Hepatocyte (in vitro differentiated cells): ENCODE data around the gene FAM162A. TPM values are rescaled to one million over a fixed set of nuclear protein-coding genes. Genes with fewer than 3 reads are reported as not detected.
A peak's percentile ranks its signal among the peaks of the same experiment; 100 is the strongest.

Source experiments
- DNase-seq: peaks from one replicate; pipeline ENCODE4 v3.0.0-alpha.2; 2016; ENCODE audit warnings: low spot score
- H2AFZ ChIP-seq: fragments of 200-600 bp; sonication (generic); 2 replicates; pipeline ENCODE4 v1.6.0; 2016; ENCODE audit warnings: antibody characterized with exemption, mild to moderate bottlenecking
- H3K27ac ChIP-seq: fragments of 200-600 bp; sonication (generic); 2 replicates; pipeline ENCODE4 v1.5.1; 2016; ENCODE audit warnings: mild to moderate bottlenecking
- H3K27me3 ChIP-seq: fragments of 200-600 bp; sonication (generic); 2 replicates; pipeline ENCODE4 v1.6.1; 2016
- H3K36me3 ChIP-seq: fragments of 200-600 bp; sonication (generic); replicated peaks from 2 replicates; pipeline ENCODE4 v1.5.1; 2016; ENCODE audit warnings: low read depth; ENCODE audit not compliant: insufficient read depth
- H3K4me1 ChIP-seq: fragments of 200-600 bp; sonication (generic); 2 replicates; pipeline ENCODE4 v1.5.1; 2016; ENCODE audit warnings: mild to moderate bottlenecking, moderate library complexity; ENCODE audit not compliant: insufficient read depth
- H3K4me2 ChIP-seq: fragments of 200-600 bp; sonication (generic); 2 replicates; pipeline ENCODE4 v1.6.0; 2016
- H3K4me3 ChIP-seq: fragments of 200-600 bp; sonication (generic); 2 replicates; pipeline ENCODE4 v1.5.1; 2016; ENCODE audit warnings: mild to moderate bottlenecking
- H3K79me2 ChIP-seq: fragments of 200-600 bp; sonication (generic); 2 replicates; pipeline ENCODE4 v1.6.0; 2017; ENCODE audit warnings: mild to moderate bottlenecking
- H3K9me2 ChIP-seq: fragments of 200-600 bp; sonication (generic); replicated peaks from 2 replicates; pipeline ENCODE4 v1.6.0; 2017; ENCODE audit warnings: mild to moderate bottlenecking; ENCODE audit not compliant: insufficient read depth
- H3K9me3 ChIP-seq: fragments of 200-600 bp; sonication (generic); 2 replicates; pipeline ENCODE4 v1.5.1; 2016; ENCODE audit warnings: low read depth, mild to moderate bottlenecking
- H4K20me1 ChIP-seq: fragments of 200-600 bp; sonication (generic); 2 replicates; pipeline ENCODE4 v1.6.0; 2016; ENCODE audit warnings: mild to moderate bottlenecking; ENCODE audit not compliant: insufficient read depth, poor library complexity, severe bottlenecking
- CTCF ChIP-seq: fragments of 200-600 bp; sonication (generic); IDR thresholded peaks from 2 replicates; pipeline ENCODE4 v1.5.1; 2016; ENCODE audit warnings: antibody characterized with exemption, mild to moderate bottlenecking; ENCODE audit not compliant: poor library complexity
- EZH2 ChIP-seq: fragments of 200-600 bp; sonication (generic); IDR thresholded peaks from 2 replicates; pipeline ENCODE4 v1.6.1; 2016; ENCODE audit warnings: antibody characterized with exemption, mild to moderate bottlenecking, borderline replicate concordance
- EZH2phosphoT487 ChIP-seq: fragments of 200-600 bp; sonication (generic); IDR thresholded peaks from one replicate; pipeline ENCODE4 v1.6.1; 2018; ENCODE audit warnings: antibody characterized with exemption, mild to moderate bottlenecking, low read depth, moderate library complexity; ENCODE audit not compliant: unreplicated experiment, severe bottlenecking
- whole genome bisulfite sequencing: methylation state at CpG from one replicate; pipeline ENCODE4 v1.1.6; 2016; ENCODE audit warnings: low lambda C conversion rate; ENCODE audit errors: missing lambda C conversion rate; 5-methylcytosine and 5-hydroxymethylcytosine counted together
- polyA plus RNA-seq: library from polyadenylated mRNA; unstranded; fragments of >200 nt; fragmentation: Nextera tagmentation; extraction: Ambion mirVana; gene quantifications from 2 replicates; pipeline ENCODE4 v1.2.1, GENCODE V29; 2016
- total RNA-seq: library from RNA; depleted of rRNA; stranded (reverse); fragments of >200 nt; gene quantifications from 2 replicates; pipeline ENCODE4 v1.2.3, GENCODE V29; 2014

The FAM162A gene
- total RNA-seq (45.6 and 50.4 TPM in 2 replicates), polyA plus RNA-seq (102 and 107 TPM in 2 replicates)

GRCh38 chr3:122383771-122384697 lies at the start of gene FAM162A:
Gene FAM162A (plus strand): TSS chr3:122384182. CDS start chr3:122384266, 84 bp downstream.
- no peaks in the 10 kb centered on the region for H3K36me3 ChIP-seq
- TF ChIP-seq EZH2 (no peak), CTCF (peak; percentile 59), EZH2phosphoT487 (no peak)
- peaks cover 73% of the 10 kb centered on the region for H3K79me2 ChIP-seq
- peaks cover 7% of the 10 kb centered on the region for H3K4me1 ChIP-seq
- peak within 1 kb of the TSS; percentile 74 for H3K4me3 ChIP-seq
- peak within 1 kb of the TSS; percentile 93 for H3K27ac ChIP-seq
- 2% methylated on average over 51 of the region's 52 CpGs for WGBS
- H2AFZ ChIP-seq, result peak within 1 kb of the TSS; percentile 97
- H3K4me2 ChIP-seq, result peak within 1 kb of the TSS; percentile 86
- H3K27me3 ChIP-seq, result no peaks in the 10 kb centered on the region
- H4K20me1 ChIP-seq, result no peaks in the 10 kb centered on the region
- peak; percentile 97 for DNase-seq
- H3K9me2 ChIP-seq, result no peaks in the 10 kb centered on the region
- no peaks in the 10 kb centered on the region for H3K9me3 ChIP-seq

DNA sequence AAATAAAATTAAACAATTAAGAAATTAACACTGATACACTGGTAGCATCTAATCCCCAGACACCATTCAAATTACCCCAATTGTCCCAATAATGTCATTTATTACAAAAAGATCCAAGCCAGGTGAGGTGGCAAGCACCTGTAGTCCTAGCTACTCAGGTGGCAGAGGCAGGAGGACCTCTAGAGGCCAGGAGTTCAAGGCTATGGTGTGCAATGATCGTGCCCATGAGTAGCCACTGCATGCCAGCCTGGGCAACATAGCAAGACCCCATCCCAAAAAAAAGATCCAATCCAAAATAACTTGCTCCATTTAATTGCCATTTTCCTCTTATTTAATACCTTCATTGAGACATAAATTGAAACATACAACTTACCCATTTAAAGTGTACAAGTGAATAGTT lies 41.2 kb upstream of the FAM162A start:
- Histone ChIP-seq H3K36me3 (no peaks in the 10 kb centered on the region), H3K9me3 (no peaks in the 10 kb centered on the region), H3K27ac (no peak overlapping the region), H4K20me1 (no peaks in the 10 kb centered on the region), H2AFZ (no peak overlapping the region), H3K4me2 (no peak overlapping the region), H3K4me1 (no peaks in the 10 kb centered on the region), H3K79me2 (no peaks in the 10 kb centered on the region), H3K9me2 (no peaks in the 10 kb centered on the region), H3K4me3 (no peak overlapping the region), H3K27me3 (no peaks in the 10 kb centered on the region)
- no peak for DNase-seq
- 83% methylated on average over 1 of the region's 1 CpG for WGBS
- TF ChIP-seq EZH2phosphoT487, result no peak
- TF ChIP-seq CTCF, result no peak
- no peak for TF ChIP-seq EZH2

DNA sequence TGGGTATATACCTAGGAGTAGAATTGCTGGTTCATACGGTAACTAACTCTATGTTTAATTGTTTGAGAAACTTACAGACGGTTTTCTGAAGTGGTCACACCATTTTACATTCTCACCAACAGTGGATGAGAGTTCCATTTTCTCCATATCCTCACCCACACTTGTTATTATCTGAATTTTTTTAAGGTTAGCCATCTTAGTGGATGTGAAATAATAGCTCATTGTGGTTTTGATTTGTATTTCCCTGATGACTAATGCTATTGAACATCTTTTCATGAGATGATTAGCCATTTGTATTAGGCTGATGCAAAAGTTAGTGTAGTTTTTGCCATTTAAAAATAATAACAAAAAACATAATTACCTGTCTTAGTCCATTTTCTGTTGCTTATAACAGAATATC lies 40.3 kb upstream of the FAM162A start:
- H3K36me3 ChIP-seq, result no peaks in the 10 kb centered on the region
- H3K9me2 ChIP-seq, result no peaks in the 10 kb centered on the region
- TF ChIP-seq EZH2phosphoT487, result no peak
- no peak for TF ChIP-seq EZH2
- TF ChIP-seq CTCF, result no peak
- no peak overlapping the region for H3K4me2 ChIP-seq
- 89% methylated on average over 2 of the region's 2 CpGs for WGBS
- no peak for DNase-seq
- no peaks in the 10 kb centered on the region for H3K9me3 ChIP-seq
- no peaks in the 10 kb centered on the region for H3K27me3 ChIP-seq
- H3K27ac ChIP-seq, result no peak overlapping the region
- H2AFZ ChIP-seq, result no peak overlapping the region
- H3K79me2 ChIP-seq, result no peaks in the 10 kb centered on the region
- H4K20me1 ChIP-seq, result no peaks in the 10 kb centered on the region
- no peak overlapping the region for H3K4me3 ChIP-seq
- H3K4me1 ChIP-seq, result no peaks in the 10 kb centered on the region
